ENCODE data around the gene TOR4A.

GRCh38 chr9:137300567-137301080 is 23.1 kb downstream of the TOR4A start:
- TF ChIP-seq, protein P1, sequence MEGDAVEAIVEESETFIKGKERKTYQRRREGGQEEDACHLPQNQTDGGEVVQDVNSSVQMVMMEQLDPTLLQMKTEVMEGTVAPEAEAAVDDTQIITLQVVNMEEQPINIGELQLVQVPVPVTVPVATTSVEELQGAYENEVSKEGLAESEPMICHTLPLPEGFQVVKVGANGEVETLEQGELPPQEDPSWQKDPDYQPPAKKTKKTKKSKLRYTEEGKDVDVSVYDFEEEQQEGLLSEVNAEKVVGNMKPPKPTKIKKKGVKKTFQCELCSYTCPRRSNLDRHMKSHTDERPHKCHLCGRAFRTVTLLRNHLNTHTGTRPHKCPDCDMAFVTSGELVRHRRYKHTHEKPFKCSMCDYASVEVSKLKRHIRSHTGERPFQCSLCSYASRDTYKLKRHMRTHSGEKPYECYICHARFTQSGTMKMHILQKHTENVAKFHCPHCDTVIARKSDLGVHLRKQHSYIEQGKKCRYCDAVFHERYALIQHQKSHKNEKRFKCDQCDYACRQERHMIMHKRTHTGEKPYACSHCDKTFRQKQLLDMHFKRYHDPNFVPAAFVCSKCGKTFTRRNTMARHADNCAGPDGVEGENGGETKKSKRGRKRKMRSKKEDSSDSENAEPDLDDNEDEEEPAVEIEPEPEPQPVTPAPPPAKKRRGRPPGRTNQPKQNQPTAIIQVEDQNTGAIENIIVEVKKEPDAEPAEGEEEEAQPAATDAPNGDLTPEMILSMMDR (IDR thresholded peaks at IDR 0.05): no peak
- no peak for TF ChIP-seq RCOR1 (IDR thresholded peaks at IDR 0.05; ENCODE audit: low read depth, low read length)
- TF ChIP-seq, protein P2, sequence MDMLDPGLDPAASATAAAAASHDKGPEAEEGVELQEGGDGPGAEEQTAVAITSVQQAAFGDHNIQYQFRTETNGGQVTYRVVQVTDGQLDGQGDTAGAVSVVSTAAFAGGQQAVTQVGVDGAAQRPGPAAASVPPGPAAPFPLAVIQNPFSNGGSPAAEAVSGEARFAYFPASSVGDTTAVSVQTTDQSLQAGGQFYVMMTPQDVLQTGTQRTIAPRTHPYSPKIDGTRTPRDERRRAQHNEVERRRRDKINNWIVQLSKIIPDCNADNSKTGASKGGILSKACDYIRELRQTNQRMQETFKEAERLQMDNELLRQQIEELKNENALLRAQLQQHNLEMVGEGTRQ (IDR thresholded peaks at IDR 0.05): no peak
- no peak for TF ChIP-seq POLR2A (IDR thresholded peaks at IDR 0.05; ENCODE audit: low read length)
- TF ChIP-seq NFE2L2 (conservative IDR thresholded peaks at IDR 0.05; ENCODE audit: low read length): no peak
- TF ChIP-seq SMC3 (IDR thresholded peaks at IDR 0.05): no peak
- no peak for TF ChIP-seq NR3C1 (IDR thresholded peaks at IDR 0.05)
- no peak; a peak in 1 of 5 replicates for TF ChIP-seq JUN (IDR thresholded peaks at IDR 0.05)
- TF ChIP-seq CEBPB (IDR thresholded peaks at IDR 0.05): no peak
- TF ChIP-seq, protein P3, sequence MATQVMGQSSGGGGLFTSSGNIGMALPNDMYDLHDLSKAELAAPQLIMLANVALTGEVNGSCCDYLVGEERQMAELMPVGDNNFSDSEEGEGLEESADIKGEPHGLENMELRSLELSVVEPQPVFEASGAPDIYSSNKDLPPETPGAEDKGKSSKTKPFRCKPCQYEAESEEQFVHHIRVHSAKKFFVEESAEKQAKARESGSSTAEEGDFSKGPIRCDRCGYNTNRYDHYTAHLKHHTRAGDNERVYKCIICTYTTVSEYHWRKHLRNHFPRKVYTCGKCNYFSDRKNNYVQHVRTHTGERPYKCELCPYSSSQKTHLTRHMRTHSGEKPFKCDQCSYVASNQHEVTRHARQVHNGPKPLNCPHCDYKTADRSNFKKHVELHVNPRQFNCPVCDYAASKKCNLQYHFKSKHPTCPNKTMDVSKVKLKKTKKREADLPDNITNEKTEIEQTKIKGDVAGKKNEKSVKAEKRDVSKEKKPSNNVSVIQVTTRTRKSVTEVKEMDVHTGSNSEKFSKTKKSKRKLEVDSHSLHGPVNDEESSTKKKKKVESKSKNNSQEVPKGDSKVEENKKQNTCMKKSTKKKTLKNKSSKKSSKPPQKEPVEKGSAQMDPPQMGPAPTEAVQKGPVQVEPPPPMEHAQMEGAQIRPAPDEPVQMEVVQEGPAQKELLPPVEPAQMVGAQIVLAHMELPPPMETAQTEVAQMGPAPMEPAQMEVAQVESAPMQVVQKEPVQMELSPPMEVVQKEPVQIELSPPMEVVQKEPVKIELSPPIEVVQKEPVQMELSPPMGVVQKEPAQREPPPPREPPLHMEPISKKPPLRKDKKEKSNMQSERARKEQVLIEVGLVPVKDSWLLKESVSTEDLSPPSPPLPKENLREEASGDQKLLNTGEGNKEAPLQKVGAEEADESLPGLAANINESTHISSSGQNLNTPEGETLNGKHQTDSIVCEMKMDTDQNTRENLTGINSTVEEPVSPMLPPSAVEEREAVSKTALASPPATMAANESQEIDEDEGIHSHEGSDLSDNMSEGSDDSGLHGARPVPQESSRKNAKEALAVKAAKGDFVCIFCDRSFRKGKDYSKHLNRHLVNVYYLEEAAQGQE (IDR thresholded peaks at IDR 0.05): no peak
- TF ChIP-seq MAZ (IDR thresholded peaks at IDR 0.05; ENCODE audit: borderline replicate concordance, low read depth, low read length): no peak
- TF ChIP-seq, protein P4, sequence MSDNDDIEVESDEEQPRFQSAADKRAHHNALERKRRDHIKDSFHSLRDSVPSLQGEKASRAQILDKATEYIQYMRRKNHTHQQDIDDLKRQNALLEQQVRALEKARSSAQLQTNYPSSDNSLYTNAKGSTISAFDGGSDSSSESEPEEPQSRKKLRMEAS (IDR thresholded peaks at IDR 0.05): no peak
- no peak for TF ChIP-seq HOXA7 (CRISPR knock-in tag; IDR thresholded peaks at IDR 0.05)
